Measurements from ENCODE around the gene CEMP1. TPM values are rescaled to one million over a fixed set of nuclear protein-coding genes. Genes with fewer than 3 reads are reported as not detected.
A peak's percentile ranks its signal among the peaks of the same experiment; 100 is the strongest.
"Not testable (repeated sequence)": the region's sequence is repeated elsewhere in the genome, so short reads cannot be mapped to it uniquely, and the experiment has no call there.

CEMP1 gene, protein sequence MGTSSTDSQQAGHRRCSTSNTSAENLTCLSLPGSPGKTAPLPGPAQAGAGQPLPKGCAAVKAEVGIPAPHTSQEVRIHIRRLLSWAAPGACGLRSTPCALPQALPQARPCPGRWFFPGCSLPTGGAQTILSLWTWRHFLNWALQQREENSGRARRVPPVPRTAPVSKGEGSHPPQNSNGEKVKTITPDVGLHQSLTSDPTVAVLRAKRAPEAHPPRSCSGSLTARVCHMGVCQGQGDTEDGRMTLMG
- total RNA-seq (ENCODE audit: low replicate concordance) = 0.09 TPM in 1 of 2 replicates, not detected in the other

DNA sequence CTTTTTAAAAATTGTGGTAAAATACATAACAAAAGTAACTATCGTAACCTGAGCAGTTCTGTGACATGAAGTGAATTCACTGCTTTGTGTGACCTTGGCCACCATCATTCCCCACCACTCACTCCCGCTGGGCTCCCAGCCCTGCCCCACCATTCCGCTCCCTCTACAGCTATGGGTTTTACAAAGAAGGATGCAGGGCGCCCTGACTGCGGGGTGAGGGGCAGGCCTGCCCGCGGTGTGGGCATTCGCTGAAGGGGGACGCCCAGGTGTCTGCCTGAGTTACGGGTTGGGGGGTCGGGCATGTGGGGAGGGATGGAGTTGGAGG, at the start of gene CEMP1:
Gene CEMP1 (minus strand): TSS at position 38 of the 325 bp plus-strand sequence. CDS start 335 bp downstream, outside the sequence.
- Histone ChIP-seq H2AFZ (replicated peaks) (peak within 1 kb of the TSS; percentile 74), H3K4me1 (no peaks in the 10 kb centered on the region), H3K4me2 (peak within 1 kb of the TSS; percentile 83), H3K27ac (no peak within 1 kb of the TSS), H3K4me3 (peak within 1 kb of the TSS; percentile 62), H3K9me3 (ENCODE audit: low read depth) (no peaks in the 10 kb centered on the region), H3F3A (ENCODE audit: low read depth) (peaks cover 11% of the 10 kb centered on the region), H3K27me3 (peaks cover 13% of the 10 kb centered on the region), H4K20me1 (ENCODE audit: low read depth) (no peaks in the 10 kb centered on the region), H3K36me3 (no peaks in the 10 kb centered on the region), H3K79me2 (ENCODE audit: low read depth) (no peaks in the 10 kb centered on the region), H3K9ac (no peak within 1 kb of the TSS)
- Mint-ChIP-seq H3K9me3 (no peaks in the 10 kb centered on the region), H3K4me1 (peaks cover 15% of the 10 kb centered on the region), H3K36me3 (no peaks in the 10 kb centered on the region), H3K4me3 (peak within 1 kb of the TSS; percentile 89), H3K27me3 (ENCODE audit: insufficient read depth, low read depth) (peaks cover 18% of the 10 kb centered on the region), H3K27ac (no peak within 1 kb of the TSS)
- TF ChIP-seq EZH2 (IDR thresholded peaks at IDR 0.05) (no peak), EZH2phosphoT487 (IDR thresholded peaks at IDR 0.05) (no peak)
- TF ChIP-seq, protein P1, sequence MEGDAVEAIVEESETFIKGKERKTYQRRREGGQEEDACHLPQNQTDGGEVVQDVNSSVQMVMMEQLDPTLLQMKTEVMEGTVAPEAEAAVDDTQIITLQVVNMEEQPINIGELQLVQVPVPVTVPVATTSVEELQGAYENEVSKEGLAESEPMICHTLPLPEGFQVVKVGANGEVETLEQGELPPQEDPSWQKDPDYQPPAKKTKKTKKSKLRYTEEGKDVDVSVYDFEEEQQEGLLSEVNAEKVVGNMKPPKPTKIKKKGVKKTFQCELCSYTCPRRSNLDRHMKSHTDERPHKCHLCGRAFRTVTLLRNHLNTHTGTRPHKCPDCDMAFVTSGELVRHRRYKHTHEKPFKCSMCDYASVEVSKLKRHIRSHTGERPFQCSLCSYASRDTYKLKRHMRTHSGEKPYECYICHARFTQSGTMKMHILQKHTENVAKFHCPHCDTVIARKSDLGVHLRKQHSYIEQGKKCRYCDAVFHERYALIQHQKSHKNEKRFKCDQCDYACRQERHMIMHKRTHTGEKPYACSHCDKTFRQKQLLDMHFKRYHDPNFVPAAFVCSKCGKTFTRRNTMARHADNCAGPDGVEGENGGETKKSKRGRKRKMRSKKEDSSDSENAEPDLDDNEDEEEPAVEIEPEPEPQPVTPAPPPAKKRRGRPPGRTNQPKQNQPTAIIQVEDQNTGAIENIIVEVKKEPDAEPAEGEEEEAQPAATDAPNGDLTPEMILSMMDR (IDR thresholded peaks at IDR 0.05) = no peak
- DNase-seq (ENCODE audit: low spot score) = no peak

DNA sequence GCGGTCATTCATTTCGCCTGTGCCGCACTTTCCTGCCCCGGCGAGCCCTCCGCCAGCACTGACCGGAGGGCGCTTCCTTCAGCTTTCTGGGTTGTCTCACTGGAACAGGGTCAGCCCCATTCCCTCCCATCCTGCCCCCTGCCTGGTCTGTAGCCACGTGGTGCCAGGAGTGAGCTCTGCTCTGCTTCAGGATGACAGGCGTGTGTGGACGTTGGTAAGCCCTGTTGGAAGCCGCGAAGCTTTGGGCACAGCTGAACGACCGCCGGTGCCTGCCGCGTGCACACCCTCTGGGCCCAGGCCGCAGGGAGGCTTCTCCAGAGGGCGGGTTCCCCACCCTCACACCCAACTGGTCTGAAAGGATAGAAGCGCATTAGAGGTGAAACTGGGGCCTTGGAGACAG, 49.6 kb upstream of the CEMP1 start:
- H4K20me1 ChIP-seq (ENCODE audit: low read depth); H3K9me3 ChIP-seq (ENCODE audit: low read depth); H3F3A ChIP-seq (ENCODE audit: low read depth); H3K4me3 Mint-ChIP-seq; H3K27me3 ChIP-seq; DNase-seq (ENCODE audit: low spot score); H3K9me3 Mint-ChIP-seq; H3K27ac Mint-ChIP-seq; H3K4me1 ChIP-seq; H3K27me3 Mint-ChIP-seq (ENCODE audit: insufficient read depth, low read depth); H3K4me3 ChIP-seq; H3K27ac ChIP-seq; H3K79me2 ChIP-seq (ENCODE audit: low read depth); H3K36me3 Mint-ChIP-seq; H3K4me2 ChIP-seq; H3K36me3 ChIP-seq; H3K9ac ChIP-seq; H2AFZ ChIP-seq (replicated peaks); H3K4me1 Mint-ChIP-seq: not testable (repeated sequence)

DNA sequence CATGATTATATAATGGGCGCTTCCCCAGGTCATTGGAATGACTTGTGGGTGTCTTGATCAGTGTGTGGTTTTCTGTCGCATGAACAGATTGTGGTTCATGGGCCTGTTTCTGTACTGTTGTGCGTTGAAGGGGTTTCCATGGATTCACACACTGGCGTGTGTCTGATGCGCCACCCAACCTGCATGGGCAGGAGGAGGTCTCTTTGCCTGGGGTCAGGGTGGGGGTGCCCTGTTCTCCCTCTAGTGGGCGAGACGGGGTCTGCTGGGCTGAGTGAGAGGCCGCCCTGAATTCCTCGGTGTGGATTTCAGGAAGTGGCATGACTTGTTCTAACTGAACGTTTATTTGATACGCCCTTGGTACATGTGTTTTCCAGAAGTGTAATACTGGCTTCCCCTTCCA, 48.9 kb upstream of the CEMP1 start:
- H3K36me3 ChIP-seq; H3K4me1 Mint-ChIP-seq; H3K9me3 Mint-ChIP-seq; H3K27ac ChIP-seq; H3K9ac ChIP-seq; H3K27ac Mint-ChIP-seq; H3K27me3 ChIP-seq; H3K9me3 ChIP-seq (ENCODE audit: low read depth); H2AFZ ChIP-seq (replicated peaks); H3K4me1 ChIP-seq; H3K4me2 ChIP-seq; H3K27me3 Mint-ChIP-seq (ENCODE audit: insufficient read depth, low read depth); H3K4me3 ChIP-seq; H3K4me3 Mint-ChIP-seq; H3K79me2 ChIP-seq (ENCODE audit: low read depth); H3K36me3 Mint-ChIP-seq; H4K20me1 ChIP-seq (ENCODE audit: low read depth); H3F3A ChIP-seq (ENCODE audit: low read depth): not testable (repeated sequence)
- DNase-seq (ENCODE audit: low spot score) = peak; percentile 21
- TF ChIP-seq, protein P1 (IDR thresholded peaks at IDR 0.05) = peak; percentile 34

DNA sequence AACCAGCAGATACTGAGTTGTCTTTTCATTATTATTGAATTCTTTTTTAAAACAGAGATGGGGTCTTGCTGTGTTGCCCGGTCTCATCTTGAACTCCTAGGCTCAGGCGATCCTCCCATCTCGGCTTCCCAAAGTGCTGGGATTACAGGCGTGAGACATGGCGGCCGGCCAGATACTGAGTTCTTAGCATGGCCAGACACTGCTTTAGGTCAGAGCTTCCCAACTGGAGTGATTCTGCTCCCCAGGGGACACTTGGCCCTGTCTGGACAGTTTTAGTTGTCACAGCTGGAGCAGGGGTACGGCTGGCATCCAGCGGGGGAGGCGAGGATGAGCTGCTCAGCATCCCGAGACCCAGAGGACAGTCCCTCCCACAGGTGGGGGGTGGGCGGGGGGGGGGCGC, 47.7 kb upstream of the CEMP1 start:
- not testable (repeated sequence) for H3K27ac ChIP-seq; H3K36me3 ChIP-seq; H3K4me1 Mint-ChIP-seq; H3K27me3 ChIP-seq; H3K9me3 ChIP-seq (ENCODE audit: low read depth); H3K4me2 ChIP-seq; H3K4me3 ChIP-seq; H3K4me1 ChIP-seq; H3K79me2 ChIP-seq (ENCODE audit: low read depth); H3K27ac Mint-ChIP-seq; H3K36me3 Mint-ChIP-seq; H2AFZ ChIP-seq (replicated peaks); DNase-seq (ENCODE audit: low spot score); H3F3A ChIP-seq (ENCODE audit: low read depth); H3K27me3 Mint-ChIP-seq (ENCODE audit: insufficient read depth, low read depth); H3K9me3 Mint-ChIP-seq; H3K9ac ChIP-seq; H4K20me1 ChIP-seq (ENCODE audit: low read depth); H3K4me3 Mint-ChIP-seq

DNA sequence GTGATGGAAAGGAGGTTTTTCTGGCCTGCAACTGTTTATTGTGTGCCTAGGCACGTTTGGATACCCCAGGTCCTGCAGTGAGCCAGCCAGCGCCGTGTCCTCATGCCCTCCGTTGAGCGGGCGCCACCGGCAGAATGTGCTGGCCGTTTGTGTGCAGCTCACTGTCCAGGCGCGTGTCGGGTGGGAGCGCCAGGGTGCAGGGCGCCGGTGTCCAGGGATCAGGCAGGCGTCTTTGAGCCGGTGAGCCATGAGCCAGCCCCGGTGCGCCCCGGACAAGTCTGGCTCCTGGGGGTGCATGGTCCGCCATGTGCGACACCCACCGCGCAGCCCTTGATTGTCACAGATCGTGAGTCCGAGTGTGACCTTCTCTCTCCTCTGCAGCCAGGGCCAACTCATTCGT, 45.8 kb upstream of the CEMP1 start:
- H3K36me3 ChIP-seq; H3K4me1 Mint-ChIP-seq; H3K9me3 Mint-ChIP-seq; H3K27ac Mint-ChIP-seq; H3F3A ChIP-seq (ENCODE audit: low read depth); H3K4me2 ChIP-seq; H3K27me3 ChIP-seq; H4K20me1 ChIP-seq (ENCODE audit: low read depth); H3K79me2 ChIP-seq (ENCODE audit: low read depth); H3K9ac ChIP-seq; H2AFZ ChIP-seq (replicated peaks); H3K4me3 Mint-ChIP-seq; H3K36me3 Mint-ChIP-seq; H3K4me1 ChIP-seq; H3K4me3 ChIP-seq; H3K9me3 ChIP-seq (ENCODE audit: low read depth); DNase-seq (ENCODE audit: low spot score); H3K27me3 Mint-ChIP-seq (ENCODE audit: insufficient read depth, low read depth); H3K27ac ChIP-seq: not testable (repeated sequence)

DNA sequence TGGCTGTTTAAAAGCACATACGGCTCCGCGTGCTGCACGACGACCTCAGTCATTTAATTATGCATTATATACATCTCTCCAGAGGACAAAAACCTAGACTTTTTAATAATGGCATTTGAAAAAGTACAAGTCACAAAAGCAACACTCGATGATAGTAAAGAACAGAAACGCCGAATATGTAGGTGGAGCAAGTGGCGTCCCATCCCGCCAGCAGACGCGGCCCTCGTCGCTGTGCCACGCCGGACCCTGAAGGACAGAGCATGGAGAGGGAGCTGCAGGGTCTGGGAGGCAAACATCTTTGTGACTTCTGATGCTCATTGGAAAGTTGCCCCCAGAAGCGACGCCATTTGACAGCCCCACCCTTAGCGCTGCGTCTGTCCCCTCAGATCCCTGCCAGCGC, 44.6 kb upstream of the CEMP1 start:
- not testable (repeated sequence) for H3K27me3 ChIP-seq; H3K4me3 ChIP-seq; H3K9ac ChIP-seq; H3K27ac Mint-ChIP-seq; H3K36me3 ChIP-seq; H3F3A ChIP-seq (ENCODE audit: low read depth); H3K4me2 ChIP-seq; H3K9me3 ChIP-seq (ENCODE audit: low read depth); H4K20me1 ChIP-seq (ENCODE audit: low read depth); H3K9me3 Mint-ChIP-seq; H3K36me3 Mint-ChIP-seq; H3K4me3 Mint-ChIP-seq; H3K4me1 Mint-ChIP-seq; H3K79me2 ChIP-seq (ENCODE audit: low read depth); H3K4me1 ChIP-seq; H2AFZ ChIP-seq (replicated peaks); DNase-seq (ENCODE audit: low spot score); H3K27me3 Mint-ChIP-seq (ENCODE audit: insufficient read depth, low read depth); H3K27ac ChIP-seq

DNA sequence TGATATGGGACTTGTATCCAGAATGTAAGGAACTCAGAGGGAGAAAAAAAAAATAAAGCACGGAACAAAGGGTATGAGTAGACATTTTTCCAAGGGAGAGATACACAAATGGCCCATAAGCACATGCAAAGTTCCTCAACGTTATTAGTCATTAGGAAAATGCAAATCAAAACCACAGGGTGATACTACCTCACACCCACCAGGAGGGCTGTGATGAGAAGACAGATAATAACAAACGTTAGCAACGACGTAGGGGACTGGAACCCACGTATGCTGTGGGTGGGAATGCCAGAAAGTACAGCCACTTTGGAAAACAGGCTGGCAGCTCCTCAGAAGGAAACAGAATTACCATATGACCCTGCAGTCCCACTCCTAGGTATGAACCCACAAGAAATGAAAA, 41.5 kb upstream of the CEMP1 start:
- H3K9me3 ChIP-seq (ENCODE audit: low read depth); H3K27me3 Mint-ChIP-seq (ENCODE audit: insufficient read depth, low read depth); H3K4me2 ChIP-seq; H3K9me3 Mint-ChIP-seq; H3K27ac ChIP-seq; H3K4me3 Mint-ChIP-seq; H3K36me3 Mint-ChIP-seq; H3F3A ChIP-seq (ENCODE audit: low read depth); H3K36me3 ChIP-seq; H3K9ac ChIP-seq; DNase-seq (ENCODE audit: low spot score); H3K27ac Mint-ChIP-seq; H3K79me2 ChIP-seq (ENCODE audit: low read depth); H3K27me3 ChIP-seq; H3K4me1 Mint-ChIP-seq; H4K20me1 ChIP-seq (ENCODE audit: low read depth); H3K4me3 ChIP-seq; H3K4me1 ChIP-seq; H2AFZ ChIP-seq (replicated peaks): not testable (repeated sequence)

Measured in neural progenitor cell (in vitro differentiated cells).